WI38 (cell line): ENCODE measurements around the gene PCNT.

Experiments
- H3K4me3 ChIP-seq: 2 replicates; pipeline ENCODE4 v1.5.1; 2011; ENCODE audit warnings: low read depth, mild to moderate bottlenecking, control low read depth, low read length
- TF ChIP-seq, protein P1 (sequence below): IDR thresholded peaks from 2 replicates; pipeline ENCODE4 v1.5.1; 2012; ENCODE audit warnings: low read depth, mild to moderate bottlenecking, control low read depth, low read length

Gene PCNT

DNA sequence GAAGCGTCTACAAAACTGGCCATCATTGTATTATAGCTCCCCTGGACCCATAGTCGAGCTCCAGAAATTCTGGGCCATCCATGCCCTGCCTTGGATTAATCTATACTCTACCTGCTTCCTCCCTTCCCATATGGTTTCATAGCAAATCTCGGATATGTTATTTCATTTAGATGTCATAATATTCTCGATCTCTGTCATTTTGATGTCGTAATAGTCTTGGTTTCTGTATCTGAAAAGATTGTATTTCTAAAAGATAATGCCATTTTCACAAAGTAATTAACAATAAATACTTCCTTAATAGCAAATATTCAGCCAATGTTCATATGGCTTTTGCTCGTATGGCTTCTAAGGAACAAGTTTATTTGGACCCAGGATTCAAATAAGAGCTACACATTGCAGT is 169.9 kb downstream of the PCNT start:
- TF ChIP-seq, protein P1, sequence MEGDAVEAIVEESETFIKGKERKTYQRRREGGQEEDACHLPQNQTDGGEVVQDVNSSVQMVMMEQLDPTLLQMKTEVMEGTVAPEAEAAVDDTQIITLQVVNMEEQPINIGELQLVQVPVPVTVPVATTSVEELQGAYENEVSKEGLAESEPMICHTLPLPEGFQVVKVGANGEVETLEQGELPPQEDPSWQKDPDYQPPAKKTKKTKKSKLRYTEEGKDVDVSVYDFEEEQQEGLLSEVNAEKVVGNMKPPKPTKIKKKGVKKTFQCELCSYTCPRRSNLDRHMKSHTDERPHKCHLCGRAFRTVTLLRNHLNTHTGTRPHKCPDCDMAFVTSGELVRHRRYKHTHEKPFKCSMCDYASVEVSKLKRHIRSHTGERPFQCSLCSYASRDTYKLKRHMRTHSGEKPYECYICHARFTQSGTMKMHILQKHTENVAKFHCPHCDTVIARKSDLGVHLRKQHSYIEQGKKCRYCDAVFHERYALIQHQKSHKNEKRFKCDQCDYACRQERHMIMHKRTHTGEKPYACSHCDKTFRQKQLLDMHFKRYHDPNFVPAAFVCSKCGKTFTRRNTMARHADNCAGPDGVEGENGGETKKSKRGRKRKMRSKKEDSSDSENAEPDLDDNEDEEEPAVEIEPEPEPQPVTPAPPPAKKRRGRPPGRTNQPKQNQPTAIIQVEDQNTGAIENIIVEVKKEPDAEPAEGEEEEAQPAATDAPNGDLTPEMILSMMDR: no peak
- no peak overlapping the region for H3K4me3 ChIP-seq
